NCI-H187 treated with DMSO at 0.1 percent for 48 hours (cell line): ENCODE measurements around the gene ZNF451.

Experiments
- DNase-seq: peaks from one replicate; lab custom pipeline; 2025; lab: John Stamatoyannopoulos, UW

ZNF451 gene

GRCh38 chr6:57207872-57208271 lies 117.9 kb downstream of the ZNF451 start:
- DNase-seq: no peak

DNA sequence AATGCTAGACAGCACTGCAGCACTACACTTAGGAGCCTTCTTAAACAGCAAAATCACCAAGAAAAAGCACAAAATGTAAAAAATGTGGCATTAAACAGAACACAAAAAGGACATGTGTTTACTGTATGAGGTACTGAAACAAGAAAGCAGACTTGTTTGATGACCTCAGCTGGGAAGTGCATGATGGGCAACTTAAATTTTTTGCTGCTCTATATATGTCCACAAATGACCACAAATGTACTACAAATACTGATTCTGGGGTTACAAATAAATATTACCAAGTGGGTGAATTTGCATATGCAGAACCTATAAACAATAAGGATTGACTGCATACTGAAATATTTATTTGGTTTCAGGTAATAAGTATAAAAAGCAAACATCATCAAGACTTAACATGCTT lies 119.0 kb downstream of the ZNF451 start:
- no peak for DNase-seq

DNA sequence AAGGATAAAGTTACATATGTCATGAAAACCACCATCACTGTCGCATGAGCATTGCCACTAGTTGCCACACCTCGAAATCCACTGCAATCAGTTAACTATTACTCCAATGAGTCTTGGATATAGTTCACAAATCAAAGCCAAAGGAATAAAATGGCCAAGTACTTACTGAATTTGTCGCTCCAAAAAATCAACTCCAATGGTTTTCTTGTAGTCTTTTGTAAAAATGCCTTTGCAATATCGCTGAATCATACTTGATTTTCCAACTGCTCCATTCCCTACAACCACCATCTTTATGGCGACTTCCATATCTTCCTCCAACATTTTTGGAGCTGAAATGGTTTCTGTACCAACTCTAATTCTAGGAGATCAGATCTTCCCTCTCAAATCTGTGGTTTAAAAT lies 120.1 kb downstream of the ZNF451 start:
- DNase-seq: no peak

- DNase-seq: no peak
These were observed 125.3 kb downstream of the ZNF451 start for GRCh38 chr6:57215260-57215659.

- no peak for DNase-seq
These were observed 126.5 kb downstream of the ZNF451 start for GRCh38 chr6:57216235-57217101.

DNA sequence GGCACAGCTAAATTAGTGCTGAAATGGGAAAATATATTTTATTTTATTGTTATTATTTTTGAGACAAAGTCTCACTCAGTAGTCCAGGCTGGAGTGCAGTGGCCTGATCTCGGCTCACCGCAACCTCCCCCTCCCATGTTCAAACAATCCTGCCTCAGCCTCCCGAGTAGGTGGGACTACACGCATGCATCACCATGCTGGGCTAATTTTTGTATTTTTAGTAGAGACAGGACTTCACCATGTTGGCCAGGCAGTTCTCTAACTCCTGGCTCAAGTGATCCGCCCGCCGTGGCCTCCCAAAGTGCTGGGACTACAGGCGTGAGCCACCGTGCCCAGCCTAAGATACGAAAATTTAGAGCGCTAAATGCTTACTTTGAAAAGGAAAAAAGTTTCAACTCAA lies 127.3 kb downstream of the ZNF451 start:
- DNase-seq: no peak
